ENCODE data around the gene DHRS4.
"Not testable (repeated sequence)": the region's sequence is repeated elsewhere in the genome, so short reads cannot be mapped to it uniquely, and the experiment has no call there.

DHRS4 gene

GRCh38 chr14:24006817-24007652, 53.5 kb downstream of the DHRS4 start:
- peak overlapping the region; percentile 33 for H3K4me3 ChIP-seq (ENCODE audit: control insufficient read depth, low read depth, low read length)
- not testable (repeated sequence) for DNase-seq (ENCODE audit: low read depth)

GRCh38 chr14:24011051-24011450, 57.5 kb downstream of the DHRS4 start:
- no peak overlapping the region for H3K4me3 ChIP-seq (ENCODE audit: control insufficient read depth, low read depth, low read length)
- DNase-seq (ENCODE audit: low read depth), result no peak
- TF ChIP-seq CTCF (IDR thresholded peaks at IDR 0.05; ENCODE audit: control insufficient read depth, insufficient read depth, low read depth, low read length, missing control alignments), result no peak

- H3K4me3 ChIP-seq (ENCODE audit: control insufficient read depth, low read depth, low read length); DNase-seq (ENCODE audit: low read depth): not testable (repeated sequence)
Measured at GRCh38 chr14:24012726-24013273, 59.2 kb downstream of the DHRS4 start.

- H3K4me3 ChIP-seq (ENCODE audit: control insufficient read depth, low read depth, low read length), result no peak overlapping the region
- peak; percentile 89 for TF ChIP-seq CTCF (IDR thresholded peaks at IDR 0.05; ENCODE audit: control insufficient read depth, insufficient read depth, low read depth, low read length, missing control alignments)
- no peak for DNase-seq (ENCODE audit: low read depth)
Measured at GRCh38 chr14:24013654-24014514, 60.3 kb downstream of the DHRS4 start.

GRCh38 chr14:24015745-24016144, 62.2 kb downstream of the DHRS4 start:
- H3K4me3 ChIP-seq (ENCODE audit: control insufficient read depth, low read depth, low read length); DNase-seq (ENCODE audit: low read depth): not testable (repeated sequence)

All from AG09309 (cell line).